Peyer's patch (tissue), 4 donors: ENCODE measurements around the gene IL24.

ENCODE experiments used
- POLR2A ChIP-seq, 2 donors: fragments of 450-650 bp; IDR thresholded peaks; one replicate each; pipeline ENCODE4 v1.5.1; 2017; ENCODE audit warnings: antibody characterized with exemption in 2 of 2, mild to moderate bottlenecking in 2 of 2, moderate library complexity in 2 of 2
- TF ChIP-seq, protein P1 (sequence below), 6 experiments: fragments of 450-650 bp in 4 of 6; fragments of 200-600 bp in 2 of 6; sonication (generic) in 1 of 6; IDR thresholded peaks; one replicate each; pipeline ENCODE4 v1.5.1; 2017 to 2019; ENCODE audit warnings: antibody characterized with exemption in 6 of 6, mild to moderate bottlenecking in 3 of 6, moderate library complexity in 1 of 6

GRCh38 chr1:206940588-206940936 lies 43.3 kb downstream of the IL24 start:
- TF ChIP-seq, protein P1, sequence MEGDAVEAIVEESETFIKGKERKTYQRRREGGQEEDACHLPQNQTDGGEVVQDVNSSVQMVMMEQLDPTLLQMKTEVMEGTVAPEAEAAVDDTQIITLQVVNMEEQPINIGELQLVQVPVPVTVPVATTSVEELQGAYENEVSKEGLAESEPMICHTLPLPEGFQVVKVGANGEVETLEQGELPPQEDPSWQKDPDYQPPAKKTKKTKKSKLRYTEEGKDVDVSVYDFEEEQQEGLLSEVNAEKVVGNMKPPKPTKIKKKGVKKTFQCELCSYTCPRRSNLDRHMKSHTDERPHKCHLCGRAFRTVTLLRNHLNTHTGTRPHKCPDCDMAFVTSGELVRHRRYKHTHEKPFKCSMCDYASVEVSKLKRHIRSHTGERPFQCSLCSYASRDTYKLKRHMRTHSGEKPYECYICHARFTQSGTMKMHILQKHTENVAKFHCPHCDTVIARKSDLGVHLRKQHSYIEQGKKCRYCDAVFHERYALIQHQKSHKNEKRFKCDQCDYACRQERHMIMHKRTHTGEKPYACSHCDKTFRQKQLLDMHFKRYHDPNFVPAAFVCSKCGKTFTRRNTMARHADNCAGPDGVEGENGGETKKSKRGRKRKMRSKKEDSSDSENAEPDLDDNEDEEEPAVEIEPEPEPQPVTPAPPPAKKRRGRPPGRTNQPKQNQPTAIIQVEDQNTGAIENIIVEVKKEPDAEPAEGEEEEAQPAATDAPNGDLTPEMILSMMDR (IDR thresholded peaks at IDR 0.05): no peak
- no peak for TF ChIP-seq POLR2A (IDR thresholded peaks at IDR 0.05)
